Activated CD4-positive, CD25-positive, alpha-beta regulatory T cell (primary cell): Measurements from ENCODE around the gene SLC2A13.
"Not testable (repeated sequence)": the region's sequence is repeated elsewhere in the genome, so short reads cannot be mapped to it uniquely, and the experiment has no call there.

Source experiments
- DNase-seq, 4 experiments: peaks; one replicate each; lab custom pipeline; 2025; lab: John Stamatoyannopoulos, UW

SLC2A13 gene

GRCh38 chr12:39928181-39928899 lies 177.5 kb downstream of the SLC2A13 start:
- DNase-seq, result no peak

- no peak for DNase-seq
Measured at GRCh38 chr12:39923364-39923763, 182.5 kb downstream of the SLC2A13 start.

- not testable (repeated sequence) for DNase-seq
Measured at GRCh38 chr12:39922598-39922997, 183.3 kb downstream of the SLC2A13 start.

- DNase-seq, result no peak
Measured at GRCh38 chr12:39920647-39921046, 185.2 kb downstream of the SLC2A13 start.

- no peak for DNase-seq
Measured at GRCh38 chr12:39920222-39920621, 185.7 kb downstream of the SLC2A13 start.

- no peak for DNase-seq
Measured at GRCh38 chr12:39919790-39920189, 186.1 kb downstream of the SLC2A13 start.

- no peak for DNase-seq
Measured at GRCh38 chr12:39915249-39915648, 190.6 kb downstream of the SLC2A13 start.

- no peak for DNase-seq
Measured at GRCh38 chr12:39912211-39912980, 193.5 kb downstream of the SLC2A13 start.

- DNase-seq, result no peak
Measured at GRCh38 chr12:39906237-39906636, 199.6 kb downstream of the SLC2A13 start.

- DNase-seq, result no peak
Measured at GRCh38 chr12:39905152-39905551, 200.7 kb downstream of the SLC2A13 start.

- DNase-seq, result no peak
Measured at GRCh38 chr12:39902821-39903220, 203.1 kb downstream of the SLC2A13 start.

GRCh38 chr12:39897315-39897714 lies 208.6 kb downstream of the SLC2A13 start:
- no peak for DNase-seq

- DNase-seq, result not testable (repeated sequence)
Measured at GRCh38 chr12:39893388-39893787, 212.5 kb downstream of the SLC2A13 start.

GRCh38 chr12:39892146-39892545 lies 213.7 kb downstream of the SLC2A13 start:
- DNase-seq, result no peak

GRCh38 chr12:39887856-39888255 lies 218.0 kb downstream of the SLC2A13 start:
- DNase-seq, result no peak

GRCh38 chr12:39886106-39886505 lies 219.8 kb downstream of the SLC2A13 start:
- DNase-seq, result no peak

GRCh38 chr12:39884616-39885125 lies 221.2 kb downstream of the SLC2A13 start:
- DNase-seq, result no peak

GRCh38 chr12:39883411-39883810 lies 222.5 kb downstream of the SLC2A13 start:
- DNase-seq, result no peak

- DNase-seq, result no peak
Measured at GRCh38 chr12:39878753-39879152, 227.1 kb downstream of the SLC2A13 start.

GRCh38 chr12:39875721-39876120 lies 230.2 kb downstream of the SLC2A13 start:
- DNase-seq, result no peak

- DNase-seq, result no peak
Measured at GRCh38 chr12:39874785-39875184, 231.1 kb downstream of the SLC2A13 start.

GRCh38 chr12:39873065-39873464 lies 232.8 kb downstream of the SLC2A13 start:
- no peak for DNase-seq

GRCh38 chr12:39872425-39872824 lies 233.5 kb downstream of the SLC2A13 start:
- no peak for DNase-seq
